H1 (cell line): ENCODE data around the gene RGS21. TPM values are rescaled to one million over a fixed set of nuclear protein-coding genes. Genes with fewer than 3 reads are reported as not detected.

Experiments
- CTCF ChIA-PET: fragments of 300-600 bp; sonication (Branson Sonifier 250); formaldehyde crosslinking; loops from one replicate; lab custom pipeline; 2021; ENCODE audit not compliant: partially characterized antibody; lab: Charles Lee
- POLR2A ChIA-PET: fragments of 300-600 bp; sonication (Branson Sonifier 250); formaldehyde crosslinking; loops from one replicate; lab custom pipeline; 2021; ENCODE audit warnings: inconsistent platforms; ENCODE audit not compliant: partially characterized antibody; lab: Charles Lee
- DNase-seq, 2 experiments: peaks; one replicate each; pipeline versions ENCODE4 v3.0.0 to v3.0.0-alpha.2; 2010 to 2022; ENCODE audit warnings: low spot score in 2 of 2, low read depth in 1 of 2, mixed read lengths in 1 of 2
- FAIRE-seq: peaks from 2 replicates; lab custom pipeline; 2011; peaks lifted over from hg19 to GRCh38; lab: Jason Lieb, UNC
- H2AFZ ChIP-seq: 2 replicates; pipeline ENCODE4 v1.8.1; 2012; ENCODE audit warnings: low read length, inconsistent platforms
- H2AK5ac ChIP-seq: 2 replicates; pipeline ENCODE4 v1.6.1; 2013; ENCODE audit warnings: low read depth, low read length
- H2BK120ac ChIP-seq: replicated peaks from 2 replicates; pipeline ENCODE3; 2013; ENCODE audit warnings: low read depth, low read length, inconsistent platforms
- H2BK12ac ChIP-seq: 2 replicates; pipeline ENCODE4 v1.6.1; 2013; ENCODE audit warnings: low read depth, low read length
- H2BK15ac ChIP-seq: 2 replicates; pipeline ENCODE4 v1.6.1; 2013; ENCODE audit warnings: low read length
- H2BK20ac ChIP-seq: 2 replicates; pipeline ENCODE4 v1.6.1; 2013; ENCODE audit warnings: low read length
- H2BK5ac ChIP-seq: 2 replicates; pipeline ENCODE4 v1.6.1; 2013; ENCODE audit warnings: low read depth, low read length
- H3K14ac ChIP-seq: 2 replicates; pipeline ENCODE4 v1.6.1; 2013; ENCODE audit warnings: inconsistent platforms; ENCODE audit not compliant: insufficient read length
- H3K18ac ChIP-seq: 2 replicates; pipeline ENCODE4 v1.6.1; 2013; ENCODE audit warnings: low read length; ENCODE audit errors: extremely low read depth
- H3K23ac ChIP-seq: 2 replicates; pipeline ENCODE4 v1.6.1; 2013; ENCODE audit warnings: inconsistent platforms; ENCODE audit not compliant: insufficient read length
- H3K23me2 ChIP-seq: 2 replicates; pipeline ENCODE4 v1.6.1; 2013; ENCODE audit warnings: low read depth, low read length
- H3K27ac ChIP-seq: 2 replicates; pipeline ENCODE4 v1.6.1; 2011; ENCODE audit warnings: low read depth, low read length, inconsistent platforms
- H3K27me3 ChIP-seq, 4 experiments: replicated peaks in 1 of 4; 1 replicate in 1 of 4; 2 replicates in 3 of 4; pipeline versions ENCODE4 v1.6.1 to v1.8.1; 2011 to 2013; ENCODE audit warnings: low read length in 3 of 4, mild to moderate bottlenecking in 3 of 4, inconsistent platforms in 2 of 4, mixed read lengths in 2 of 4, moderate library complexity in 1 of 4; ENCODE audit not compliant: control insufficient read depth in 3 of 4, insufficient read depth in 3 of 4; ENCODE audit errors: extremely low read depth in 1 of 4
- H3K36me3 ChIP-seq, 4 experiments: 2 replicates each; pipeline versions ENCODE4 v1.6.1 to v1.8.1; 2011 to 2013; ENCODE audit warnings: mild to moderate bottlenecking in 4 of 4, low read length in 3 of 4, moderate library complexity in 2 of 4, control low read depth in 1 of 4, inconsistent platforms in 1 of 4; ENCODE audit not compliant: insufficient read depth in 4 of 4, control insufficient read depth in 2 of 4
- H3K4ac ChIP-seq: replicated peaks from 2 replicates; pipeline ENCODE3; 2013; ENCODE audit warnings: low read length, low read depth, mixed read lengths, inconsistent platforms; ENCODE audit not compliant: insufficient read length
- H3K4me1 ChIP-seq, 4 experiments: replicated peaks in 1 of 4; 1 replicate in 1 of 4; 2 replicates in 3 of 4; pipeline versions ENCODE4 v1.6.1 to v1.8.1; 2011 to 2013; ENCODE audit warnings: low read length in 3 of 4, inconsistent platforms in 2 of 4, mixed read lengths in 1 of 4; ENCODE audit not compliant: insufficient read depth in 4 of 4, control insufficient read depth in 3 of 4
- H3K4me2 ChIP-seq, 2 experiments: 2 replicates each; pipeline versions ENCODE4 v1.6.1 to v1.8.1; 2011 to 2013; ENCODE audit warnings: low read depth in 2 of 2, low read length in 2 of 2, control low read depth in 1 of 2, inconsistent platforms in 1 of 2, mild to moderate bottlenecking in 1 of 2; ENCODE audit not compliant: insufficient read depth in 1 of 2
- H3K4me3 ChIP-seq, 4 experiments: fragments of 200-600, 300-600 bp in 1 of 4; sonication (generic), shearing (Covaris generic), sonication (Bioruptor Twin) in 1 of 4; 2 replicates each; pipeline versions ENCODE4 v1.5.1 to v1.8.1; 2011 to 2016; ENCODE audit warnings: low read length in 4 of 4, low read depth in 3 of 4, control low read depth in 2 of 4, inconsistent platforms in 2 of 4, mild to moderate bottlenecking in 2 of 4, mixed read lengths in 1 of 4, moderate library complexity in 1 of 4; ENCODE audit not compliant: insufficient read depth in 2 of 4; ENCODE audit errors: extremely low read depth in 1 of 4
- H3K56ac ChIP-seq: replicated peaks from 2 replicates; pipeline ENCODE3; 2013; ENCODE audit warnings: low read depth, mild to moderate bottlenecking, mixed read lengths, low read length, inconsistent platforms; ENCODE audit not compliant: insufficient read length
- H3K79me1 ChIP-seq: 2 replicates; pipeline ENCODE4 v1.6.1; 2013; ENCODE audit warnings: low read depth, low read length, control low read depth
- H3K79me2 ChIP-seq, 2 experiments: 2 replicates each; pipeline versions ENCODE4 v1.6.1 to v1.8.1; 2012 to 2013; ENCODE audit warnings: low read length in 2 of 2, mild to moderate bottlenecking in 2 of 2, inconsistent platforms in 1 of 2; ENCODE audit not compliant: insufficient read depth in 2 of 2, control insufficient read depth in 1 of 2
- H3K9ac ChIP-seq, 4 experiments: replicated peaks in 1 of 4; 1 replicate in 1 of 4; 2 replicates in 3 of 4; pipeline versions ENCODE4 v1.6.1 to v1.8.1; 2011 to 2013; ENCODE audit warnings: low read depth in 3 of 4, low read length in 3 of 4, control low read depth in 2 of 4, mild to moderate bottlenecking in 2 of 4, moderate library complexity in 2 of 4, inconsistent platforms in 1 of 4; ENCODE audit errors: extremely low read depth in 1 of 4
- H3K9me3 ChIP-seq, 2 experiments: 2 replicates each; pipeline versions ENCODE4 v1.6.1 to v1.8.1; 2012 to 2013; ENCODE audit warnings: mild to moderate bottlenecking in 2 of 2, moderate library complexity in 2 of 2, control low read depth in 1 of 2, inconsistent platforms in 1 of 2, low read depth in 1 of 2, low read length in 1 of 2, mixed read lengths in 1 of 2; ENCODE audit not compliant: insufficient read depth in 2 of 2
- H4K20me1 ChIP-seq, 2 experiments: replicated peaks in 1 of 2; 2 replicates each; pipeline versions ENCODE3 to v1.8.1; 2011 to 2013; ENCODE audit warnings: inconsistent platforms in 2 of 2, low read length in 2 of 2, mild to moderate bottlenecking in 1 of 2; ENCODE audit not compliant: insufficient read depth in 2 of 2, control insufficient read depth in 1 of 2
- H4K5ac ChIP-seq: 2 replicates; pipeline ENCODE4 v1.6.1; 2013; ENCODE audit warnings: low read length, low read depth, mixed read lengths, inconsistent platforms; ENCODE audit not compliant: insufficient read length
- H4K8ac ChIP-seq: 2 replicates; pipeline ENCODE4 v1.8.0; 2013; ENCODE audit warnings: mild to moderate bottlenecking, moderate library complexity, low read length, inconsistent platforms; ENCODE audit not compliant: insufficient read depth; ENCODE audit errors: extremely low read depth
- H4K91ac ChIP-seq: replicated peaks from 2 replicates; pipeline ENCODE3; 2013; ENCODE audit warnings: low read length, mixed read lengths, inconsistent platforms; ENCODE audit not compliant: insufficient read length
- SP4 ChIP-seq: IDR thresholded peaks from 2 replicates; pipeline ENCODE4 v1.6.1; 2012; ENCODE audit warnings: low read length, inconsistent platforms
- WGBS, 2 experiments: shearing (Covaris generic) in 1 of 2; methylation state at CpG; one replicate each; pipeline versions ENCODE4 v1.1.6 to v1.1.7; 2013 to 2015; ENCODE audit warnings: low lambda C conversion rate in 2 of 2, mixed read lengths in 2 of 2, inconsistent platforms in 1 of 2, low coverage in 1 of 2, missing lambda C conversion rate in 1 of 2; ENCODE audit not compliant: insufficient replicate concordance in 2 of 2, insufficient coverage in 1 of 2, insufficient read length in 1 of 2; ENCODE audit errors: extremely low coverage in 1 of 2, missing lambda C conversion rate in 1 of 2; 5-methylcytosine and 5-hydroxymethylcytosine counted together
- polyA plus RNA-seq, 7 experiments: library from polyadenylated mRNA; depleted of rRNA in 3 of 7; stranded (reverse) in 5 of 7; unstranded in 2 of 7; fragments of >200 nt in 5 of 7; fragments of 200-250 nt in 2 of 7; gene quantifications; 1 replicate in 5 of 7; 2 replicates in 1 of 7; 4 replicates in 1 of 7; pipeline versions ENCODE4 v1.2.1 to v1.2.3, GENCODE V29; 2011 to 2013; ENCODE audit warnings: missing spikeins in 2 of 7, mixed read lengths in 2 of 7
- total RNA-seq: library from RNA; stranded (reverse); fragmentation: NEBNext Ultra II Directional; extraction: Animal tissue kit (Norgen Biotek cat#: 25700); gene quantifications from 2 replicates; pipeline ENCODE4 v1.2.1, GENCODE V29; 2021

Gene RGS21
- total and polyA plus RNA-seq, 2 of the 8 experiments (the other 6 are each of a cell fraction or from before 2014, with no cell fraction given), result not detected

DNA sequence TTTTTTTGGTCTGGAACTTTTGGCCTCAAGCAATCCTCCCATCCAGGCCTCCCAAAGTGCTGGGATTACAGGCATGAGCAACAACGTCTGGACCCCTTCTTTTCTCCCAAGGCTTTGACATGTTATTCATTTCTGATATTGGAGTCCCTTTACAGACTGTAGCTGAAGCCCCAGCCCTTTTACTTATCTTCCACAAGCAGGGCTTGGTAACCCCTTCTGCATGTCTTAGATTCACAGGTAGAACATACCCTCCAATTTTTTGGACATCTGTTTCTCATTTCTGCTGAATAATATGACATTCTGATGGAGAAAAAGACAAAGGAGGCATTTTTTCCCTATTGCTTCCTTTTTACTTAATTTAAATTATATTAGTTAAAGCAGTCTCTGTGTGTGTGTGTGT lies 39.2 kb upstream of the RGS21 start:
- H3K27me3 ChIP-seq, result no peaks in the 10 kb centered on the region
- no peak overlapping the region for H3K14ac ChIP-seq
- no peaks in the 10 kb centered on the region for H4K20me1 ChIP-seq
- H4K5ac ChIP-seq, result no peak overlapping the region
- H2BK120ac ChIP-seq, result no peak overlapping the region
- no peak overlapping the region for H3K23ac ChIP-seq
- H4K91ac ChIP-seq, result no peak overlapping the region
- WGBS, 2 experiments, result 73% methylated on average over 1 of the region's 1 CpG; no CpG with 5 or more reads in 1 of the 2 experiments
- no peaks in the 10 kb centered on the region for H3K4me1 ChIP-seq
- H2AFZ ChIP-seq, result no peak overlapping the region
- peaks cover 0 to 6% of the 10 kb centered on the region in 2 experiments; a peak in 2 of 4 replicates for H3K9me3 ChIP-seq
- POLR2A ChIA-PET, result no interaction called here
- CTCF ChIA-PET, result no interaction called here
- no peak for DNase-seq
- H3K4ac ChIP-seq, result no peak overlapping the region
- no peak overlapping the region for H2BK5ac ChIP-seq
- H3K4me3 ChIP-seq, result no peak overlapping the region
- no peak overlapping the region for H3K18ac ChIP-seq
- H3K23me2 ChIP-seq, result no peaks in the 10 kb centered on the region
- H2BK12ac ChIP-seq, result no peak overlapping the region
- no peak overlapping the region for H3K4me2 ChIP-seq
- no peak overlapping the region for H3K56ac ChIP-seq
- no peaks in the 10 kb centered on the region for H3K36me3 ChIP-seq
- H3K9ac ChIP-seq, result no peak overlapping the region
- no peak overlapping the region for H4K8ac ChIP-seq
- no peak overlapping the region for H2AK5ac ChIP-seq
- no peak overlapping the region for H2BK15ac ChIP-seq
- H3K27ac ChIP-seq, result no peak overlapping the region
- H2BK20ac ChIP-seq, result no peak overlapping the region
- FAIRE-seq, result no peak
- H3K79me2 ChIP-seq, result no peaks in the 10 kb centered on the region
- H3K79me1 ChIP-seq, result no peaks in the 10 kb centered on the region
- TF ChIP-seq SP4, result no peak
